ENCODE measurements around the gene PDE8A. TPM values are rescaled to one million over a fixed set of nuclear protein-coding genes. Genes with fewer than 3 reads are reported as not detected.

The PDE8A gene
- total RNA-seq, 1 donor from 2014 or later = 22.7 TPM

DNA sequence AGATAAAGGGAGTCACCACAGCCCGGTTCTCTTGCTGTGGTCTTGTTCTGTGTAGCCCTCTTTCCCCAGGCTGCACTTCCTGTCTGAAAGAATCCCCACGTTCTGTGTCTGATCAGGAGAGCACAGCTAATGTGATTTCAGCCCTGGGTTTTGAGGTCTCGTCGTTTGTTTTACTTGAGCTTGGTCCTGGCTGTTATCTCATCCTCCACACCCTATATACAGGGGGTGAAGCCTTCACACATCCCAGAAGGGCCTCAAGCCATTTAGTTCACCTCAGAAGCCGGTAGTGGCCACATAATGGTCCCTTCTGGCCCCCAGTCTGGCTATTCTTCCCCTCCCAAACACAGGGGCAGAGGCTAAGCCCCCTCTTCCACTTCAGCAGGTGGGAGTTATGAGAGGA lies 115.6 kb downstream of the PDE8A start:
- H3K4me1 Mint-ChIP-seq (ENCODE audit: low read depth) = peaks cover 6% of the 10 kb centered on the region
- no peaks in the 10 kb centered on the region for H3K9me3 Mint-ChIP-seq (ENCODE audit: low read depth)
- TF ChIP-seq, protein P1, sequence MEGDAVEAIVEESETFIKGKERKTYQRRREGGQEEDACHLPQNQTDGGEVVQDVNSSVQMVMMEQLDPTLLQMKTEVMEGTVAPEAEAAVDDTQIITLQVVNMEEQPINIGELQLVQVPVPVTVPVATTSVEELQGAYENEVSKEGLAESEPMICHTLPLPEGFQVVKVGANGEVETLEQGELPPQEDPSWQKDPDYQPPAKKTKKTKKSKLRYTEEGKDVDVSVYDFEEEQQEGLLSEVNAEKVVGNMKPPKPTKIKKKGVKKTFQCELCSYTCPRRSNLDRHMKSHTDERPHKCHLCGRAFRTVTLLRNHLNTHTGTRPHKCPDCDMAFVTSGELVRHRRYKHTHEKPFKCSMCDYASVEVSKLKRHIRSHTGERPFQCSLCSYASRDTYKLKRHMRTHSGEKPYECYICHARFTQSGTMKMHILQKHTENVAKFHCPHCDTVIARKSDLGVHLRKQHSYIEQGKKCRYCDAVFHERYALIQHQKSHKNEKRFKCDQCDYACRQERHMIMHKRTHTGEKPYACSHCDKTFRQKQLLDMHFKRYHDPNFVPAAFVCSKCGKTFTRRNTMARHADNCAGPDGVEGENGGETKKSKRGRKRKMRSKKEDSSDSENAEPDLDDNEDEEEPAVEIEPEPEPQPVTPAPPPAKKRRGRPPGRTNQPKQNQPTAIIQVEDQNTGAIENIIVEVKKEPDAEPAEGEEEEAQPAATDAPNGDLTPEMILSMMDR (IDR thresholded peaks at IDR 0.05) = no peak
- no peak overlapping the region for H3K4me3 Mint-ChIP-seq (ENCODE audit: unreplicated experiment)
- no peaks in the 10 kb centered on the region for H3K27me3 Mint-ChIP-seq (ENCODE audit: low read depth)
- peaks cover 21% of the 10 kb centered on the region for H3K36me3 Mint-ChIP-seq (ENCODE audit: low read depth)
- no peak for DNase-seq (ENCODE audit: low spot score)
- H3K27ac Mint-ChIP-seq (ENCODE audit: unreplicated experiment) = no peak overlapping the region

DNA sequence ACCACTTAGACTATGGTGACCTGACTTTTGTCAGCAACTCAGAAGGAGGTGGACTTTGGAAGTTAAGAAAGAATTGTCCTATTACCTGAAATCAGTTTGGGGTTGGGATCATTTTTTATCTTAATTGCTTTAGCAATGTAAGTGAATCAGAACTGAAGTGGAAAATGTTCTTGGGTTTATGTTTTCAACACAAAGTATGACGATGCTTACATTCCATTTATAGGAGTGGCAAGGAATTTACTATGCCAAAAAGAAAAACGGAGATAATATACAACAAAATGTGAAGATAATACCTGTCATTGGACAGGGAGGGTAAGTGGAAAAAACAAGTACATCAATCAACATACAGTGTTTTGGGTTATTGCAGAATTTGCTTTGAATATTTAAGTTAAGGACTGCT lies 116.1 kb downstream of the PDE8A start:
- no peak for DNase-seq (ENCODE audit: low spot score)
- Mint-ChIP-seq H3K36me3 (ENCODE audit: low read depth) (peaks cover 20% of the 10 kb centered on the region), H3K27me3 (ENCODE audit: low read depth) (no peaks in the 10 kb centered on the region), H3K9me3 (ENCODE audit: low read depth) (no peaks in the 10 kb centered on the region), H3K4me1 (ENCODE audit: low read depth) (peaks cover 6% of the 10 kb centered on the region), H3K4me3 (ENCODE audit: unreplicated experiment) (no peak overlapping the region), H3K27ac (ENCODE audit: unreplicated experiment) (no peak overlapping the region)
- TF ChIP-seq, protein P1 (IDR thresholded peaks at IDR 0.05) = no peak

GRCh38 chr15:85099195-85099803 lies 117.6 kb downstream of the PDE8A start:
- Mint-ChIP-seq H3K9me3 (ENCODE audit: low read depth) (no peaks in the 10 kb centered on the region), H3K4me1 (ENCODE audit: low read depth) (peaks cover 6% of the 10 kb centered on the region), H3K27ac (ENCODE audit: unreplicated experiment) (no peak overlapping the region), H3K4me3 (ENCODE audit: unreplicated experiment) (no peak overlapping the region), H3K27me3 (ENCODE audit: low read depth) (no peaks in the 10 kb centered on the region), H3K36me3 (ENCODE audit: low read depth) (peaks cover 17% of the 10 kb centered on the region)
- TF ChIP-seq, protein P1 (IDR thresholded peaks at IDR 0.05) = no peak
- DNase-seq (ENCODE audit: low spot score) = no peak

DNA sequence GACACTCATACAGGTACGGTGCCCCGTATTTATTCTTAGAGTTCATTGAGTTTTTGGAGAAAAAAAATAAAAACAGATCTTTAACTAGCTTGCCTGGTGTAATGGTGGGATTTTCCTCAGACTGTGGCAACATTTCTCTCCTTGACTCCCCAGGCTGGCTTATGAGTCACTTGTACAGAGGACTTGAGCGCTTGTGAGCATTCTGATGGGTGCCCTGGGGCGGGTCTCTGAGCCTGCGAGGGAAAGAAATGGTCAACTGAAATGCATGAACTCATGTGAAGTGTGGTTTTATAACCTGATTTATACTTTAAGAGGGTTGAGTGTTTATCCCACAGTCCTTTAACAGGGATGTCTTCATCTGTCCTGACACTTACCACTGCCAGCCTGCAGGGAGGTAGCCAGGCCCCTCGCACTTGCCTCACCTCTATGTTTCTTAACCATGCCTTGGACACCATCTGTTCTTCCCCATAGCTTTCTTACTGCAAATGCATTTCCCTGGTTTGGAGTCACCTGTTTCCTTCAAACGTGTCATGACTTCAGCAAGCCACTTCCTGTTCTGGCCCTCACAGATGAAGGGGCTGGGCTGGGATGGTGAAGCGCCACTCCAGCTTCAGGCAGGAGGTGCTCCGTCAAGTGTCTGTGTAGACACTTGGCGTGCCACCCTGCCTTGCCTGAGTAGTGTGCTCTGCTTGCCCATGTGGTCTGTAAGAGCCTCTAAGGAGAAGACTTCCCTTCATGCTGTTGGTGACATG lies 118.7 kb downstream of the PDE8A start:
- Mint-ChIP-seq H3K4me1 (ENCODE audit: low read depth) (peaks cover 4% of the 10 kb centered on the region), H3K36me3 (ENCODE audit: low read depth) (peaks cover 14% of the 10 kb centered on the region), H3K4me3 (ENCODE audit: unreplicated experiment) (no peak overlapping the region), H3K27me3 (ENCODE audit: low read depth) (no peaks in the 10 kb centered on the region), H3K9me3 (ENCODE audit: low read depth) (no peaks in the 10 kb centered on the region), H3K27ac (ENCODE audit: unreplicated experiment) (no peak overlapping the region)
- TF ChIP-seq, protein P1 (IDR thresholded peaks at IDR 0.05) = no peak
- DNase-seq (ENCODE audit: low spot score) = no peak

DNA sequence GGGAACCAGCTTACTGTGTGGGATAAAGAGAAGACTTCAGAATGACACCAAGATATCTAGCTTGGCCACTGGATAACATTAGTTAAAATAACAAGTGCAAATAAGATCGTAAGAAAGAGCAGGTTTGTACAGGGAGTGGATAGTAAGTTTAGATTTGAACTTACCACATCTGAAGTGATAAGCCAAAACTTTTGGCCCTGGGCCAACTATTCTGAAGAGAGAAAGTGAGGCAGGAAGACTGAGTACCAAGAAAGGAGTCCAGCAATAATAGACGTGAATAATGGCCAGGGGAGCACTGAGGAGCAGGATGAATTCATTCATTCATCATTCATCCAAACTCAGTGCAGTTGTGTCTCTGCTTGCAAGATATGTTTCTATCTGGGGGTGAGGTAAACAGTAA lies 122.9 kb downstream of the PDE8A start:
- Mint-ChIP-seq H3K36me3 (ENCODE audit: low read depth) (peaks cover 14% of the 10 kb centered on the region), H3K4me3 (ENCODE audit: unreplicated experiment) (no peak overlapping the region), H3K27ac (ENCODE audit: unreplicated experiment) (no peak overlapping the region), H3K27me3 (ENCODE audit: low read depth) (no peaks in the 10 kb centered on the region), H3K9me3 (ENCODE audit: low read depth) (no peaks in the 10 kb centered on the region), H3K4me1 (ENCODE audit: low read depth) (no peaks in the 10 kb centered on the region)
- no peak for DNase-seq (ENCODE audit: low spot score)
- TF ChIP-seq, protein P1 (IDR thresholded peaks at IDR 0.05) = no peak

Data from chondrocyte (in vitro differentiated cells).